ENCODE data around the gene COPS3. TPM values are rescaled to one million over a fixed set of nuclear protein-coding genes. Genes with fewer than 3 reads are reported as not detected.

Gene COPS3
- total RNA-seq, 3 donors from 2014 or later: 35.9 to 60.5 (median 42.2) TPM

- no peak for TF ChIP-seq CTCF (IDR thresholded peaks at IDR 0.05)
- intact Hi-C loops (cut with DNase I, micrococcal nuclease): no loop called here
- peak in 1 of 3 donors; percentile 38 for DNase-seq
- Histone ChIP-seq H3K36me3 (ENCODE audit: low read depth) (no peaks in the 10 kb centered on the region), H3K9me3 (no peaks in the 10 kb centered on the region), H3K4me1 (ENCODE audit: low read depth) (no peaks in the 10 kb centered on the region), H3K4me3 (no peak overlapping the region)
- no peak for ATAC-seq
These were observed 43.6 kb upstream of the COPS3 start for GRCh38 chr17:17324616-17325015.

GRCh38 chr17:17322516-17323510, 41.8 kb upstream of the COPS3 start:
- no peaks in the 10 kb centered on the region for H3K9me3 ChIP-seq
- no peak overlapping the region for H3K4me3 ChIP-seq
- ATAC-seq: no peak
- TF ChIP-seq CTCF (IDR thresholded peaks at IDR 0.05): no peak
- DNase-seq: peak in 1 of 3 donors; percentile 13
- intact Hi-C loops (cut with DNase I, micrococcal nuclease): no loop called here
- no peaks in the 10 kb centered on the region for H3K36me3 ChIP-seq (ENCODE audit: low read depth)
- H3K4me1 ChIP-seq (ENCODE audit: low read depth): no peaks in the 10 kb centered on the region

GRCh38 chr17:17321356-17322025, 40.4 kb upstream of the COPS3 start:
- intact Hi-C loops (cut with DNase I, micrococcal nuclease): no loop called here
- no peaks in the 10 kb centered on the region for H3K36me3 ChIP-seq (ENCODE audit: low read depth)
- TF ChIP-seq CTCF (IDR thresholded peaks at IDR 0.05): no peak
- DNase-seq (peak in 1 of 3 donors; percentile 29), ATAC-seq (no peak)
- no peaks in the 10 kb centered on the region for H3K9me3 ChIP-seq
- H3K4me1 ChIP-seq (ENCODE audit: low read depth): no peaks in the 10 kb centered on the region
- no peak overlapping the region for H3K4me3 ChIP-seq

- no peak for TF ChIP-seq CTCF (IDR thresholded peaks at IDR 0.05)
- Histone ChIP-seq H3K4me1 (ENCODE audit: low read depth) (no peaks in the 10 kb centered on the region), H3K36me3 (ENCODE audit: low read depth) (no peaks in the 10 kb centered on the region), H3K9me3 (no peaks in the 10 kb centered on the region), H3K4me3 (no peak overlapping the region)
- no peak for ATAC-seq
- intact Hi-C loops (cut with DNase I, micrococcal nuclease): no loop called here
- peak in 1 of 3 donors; percentile 25 for DNase-seq
These were observed 39.8 kb upstream of the COPS3 start for GRCh38 chr17:17320911-17321220.

GRCh38 chr17:17320188-17320910, 39.3 kb upstream of the COPS3 start:
- no peaks in the 10 kb centered on the region for H3K36me3 ChIP-seq (ENCODE audit: low read depth)
- ATAC-seq (no peak), DNase-seq (no peak)

More at GRCh38 chr17:17320188-17320910, 39.3 kb upstream of the COPS3 start:
- Histone ChIP-seq H3K4me3 (no peak overlapping the region), H3K9me3 (no peaks in the 10 kb centered on the region), H3K4me1 (ENCODE audit: low read depth) (no peaks in the 10 kb centered on the region)
- intact Hi-C loops (cut with DNase I, micrococcal nuclease): no loop called here
- TF ChIP-seq CTCF (IDR thresholded peaks at IDR 0.05): no peak

Data from mucosa of descending colon (tissue), 3 donors.